IPS-18a (cell line): Measurements from ENCODE around the gene RUSC1.
"Not testable (repeated sequence)": the region's sequence is repeated elsewhere in the genome, so short reads cannot be mapped to it uniquely, and the experiment has no call there.

Experiments used
- H3K27ac ChIP-seq: one replicate; pipeline ENCODE4 v1.5.1; 2013; ENCODE audit warnings: low read length
- H3K27me3 ChIP-seq: one replicate; pipeline ENCODE4 v1.6.1; 2013; ENCODE audit warnings: mild to moderate bottlenecking, low read length; ENCODE audit not compliant: control insufficient read depth, insufficient read depth
- H3K36me3 ChIP-seq: one replicate; pipeline ENCODE4 v1.6.1; 2013; ENCODE audit warnings: low read depth, low read length; ENCODE audit not compliant: control insufficient read depth
- H3K4me1 ChIP-seq: one replicate; pipeline ENCODE4 v1.6.1; 2013; ENCODE audit warnings: low read depth, low read length; ENCODE audit not compliant: control insufficient read depth
- H3K4me3 ChIP-seq: one replicate; pipeline ENCODE4 v1.5.1; 2013; ENCODE audit warnings: low read length
- H3K9ac ChIP-seq: one replicate; pipeline ENCODE4 v1.6.1; 2013; ENCODE audit warnings: mild to moderate bottlenecking, low read length, moderate library complexity
- H3K9me3 ChIP-seq: one replicate; pipeline ENCODE4 v1.6.1; 2013; ENCODE audit warnings: low read depth, low read length; ENCODE audit not compliant: control insufficient read depth

The RUSC1 gene

GRCh38 chr1:155285063-155285462, 35.6 kb upstream of the RUSC1 start:
- H3K4me3 ChIP-seq: no peak overlapping the region
- no peaks in the 10 kb centered on the region for H3K9me3 ChIP-seq
- no peaks in the 10 kb centered on the region for H3K27me3 ChIP-seq
- H3K4me1 ChIP-seq: no peaks in the 10 kb centered on the region
- H3K9ac ChIP-seq: no peak overlapping the region
- H3K27ac ChIP-seq: no peak overlapping the region
- no peaks in the 10 kb centered on the region for H3K36me3 ChIP-seq

GRCh38 chr1:155285631-155286044, 35.1 kb upstream of the RUSC1 start:
- Histone ChIP-seq H3K27ac (no peak overlapping the region), H3K36me3 (no peaks in the 10 kb centered on the region), H3K9me3 (no peaks in the 10 kb centered on the region), H3K4me3 (no peak overlapping the region), H3K9ac (no peak overlapping the region), H3K27me3 (no peaks in the 10 kb centered on the region), H3K4me1 (no peaks in the 10 kb centered on the region)

GRCh38 chr1:155286544-155286943, 34.1 kb upstream of the RUSC1 start:
- Histone ChIP-seq H3K27me3 (no peaks in the 10 kb centered on the region), H3K36me3 (no peaks in the 10 kb centered on the region), H3K27ac (no peak overlapping the region), H3K4me1 (no peaks in the 10 kb centered on the region), H3K9me3 (no peaks in the 10 kb centered on the region), H3K4me3 (no peak overlapping the region), H3K9ac (no peak overlapping the region)

GRCh38 chr1:155287987-155288543, 32.6 kb upstream of the RUSC1 start:
- Histone ChIP-seq H3K36me3 (no peaks in the 10 kb centered on the region), H3K9ac (no peak overlapping the region), H3K27me3 (peaks cover 4% of the 10 kb centered on the region), H3K9me3 (no peaks in the 10 kb centered on the region), H3K4me1 (no peaks in the 10 kb centered on the region), H3K4me3 (no peak overlapping the region), H3K27ac (no peak overlapping the region)

- peaks cover 33% of the 10 kb centered on the region for H3K27me3 ChIP-seq
- H3K4me3 ChIP-seq, H3K36me3 ChIP-seq, H3K4me1 ChIP-seq, H3K27ac ChIP-seq, H3K9ac ChIP-seq, H3K9me3 ChIP-seq: not testable (repeated sequence)
Measured at GRCh38 chr1:155291006-155291405, 29.7 kb upstream of the RUSC1 start.

GRCh38 chr1:155293086-155293749, 27.5 kb upstream of the RUSC1 start:
- Histone ChIP-seq H3K27me3 (peaks cover 34% of the 10 kb centered on the region), H3K4me1 (peaks cover 8% of the 10 kb centered on the region), H3K9ac (no peak overlapping the region), H3K4me3 (no peak overlapping the region), H3K36me3 (no peaks in the 10 kb centered on the region), H3K9me3 (no peaks in the 10 kb centered on the region), H3K27ac (no peak overlapping the region)

- H3K27ac ChIP-seq: no peak overlapping the region
- H3K27me3 ChIP-seq: peaks cover 34% of the 10 kb centered on the region
- no peak overlapping the region for H3K9ac ChIP-seq
- no peaks in the 10 kb centered on the region for H3K9me3 ChIP-seq
- H3K4me1 ChIP-seq: peaks cover 8% of the 10 kb centered on the region
- H3K4me3 ChIP-seq: peak overlapping the region; percentile 90
- no peaks in the 10 kb centered on the region for H3K36me3 ChIP-seq
Measured at GRCh38 chr1:155294520-155295182, 26.0 kb upstream of the RUSC1 start.

- H3K4me3 ChIP-seq: peak overlapping the region; percentile 90
- H3K27ac ChIP-seq: no peak overlapping the region
- H3K4me1 ChIP-seq: peaks cover 8% of the 10 kb centered on the region
- no peaks in the 10 kb centered on the region for H3K36me3 ChIP-seq
- H3K9me3 ChIP-seq: no peaks in the 10 kb centered on the region
- peak overlapping the region; percentile 58 for H3K9ac ChIP-seq
- H3K27me3 ChIP-seq: peaks cover 34% of the 10 kb centered on the region
Measured at GRCh38 chr1:155295183-155295941, 25.3 kb upstream of the RUSC1 start.

GRCh38 chr1:155295942-155296267, 24.8 kb upstream of the RUSC1 start:
- Histone ChIP-seq H3K9ac (peak overlapping the region; percentile 58), H3K4me1 (peaks cover 8% of the 10 kb centered on the region), H3K27ac (no peak overlapping the region), H3K27me3 (peaks cover 34% of the 10 kb centered on the region), H3K36me3 (no peaks in the 10 kb centered on the region), H3K4me3 (peak overlapping the region; percentile 90), H3K9me3 (no peaks in the 10 kb centered on the region)

GRCh38 chr1:155296661-155297060, 24.0 kb upstream of the RUSC1 start:
- Histone ChIP-seq H3K4me1 (peaks cover 8% of the 10 kb centered on the region), H3K9ac (no peak overlapping the region), H3K27me3 (peaks cover 34% of the 10 kb centered on the region), H3K9me3 (no peaks in the 10 kb centered on the region), H3K4me3 (no peak overlapping the region), H3K27ac (no peak overlapping the region), H3K36me3 (no peaks in the 10 kb centered on the region)

- Histone ChIP-seq H3K4me3 (no peak overlapping the region), H3K9ac (no peak overlapping the region), H3K4me1 (peaks cover 8% of the 10 kb centered on the region), H3K36me3 (no peaks in the 10 kb centered on the region), H3K27ac (no peak overlapping the region), H3K27me3 (peaks cover 34% of the 10 kb centered on the region), H3K9me3 (no peaks in the 10 kb centered on the region)
Measured at GRCh38 chr1:155297384-155297783, 23.3 kb upstream of the RUSC1 start.
